PC-3 (cell line): ENCODE data around the gene IKZF1. TPM values are rescaled to one million over a fixed set of nuclear protein-coding genes. Genes with fewer than 3 reads are reported as not detected.

ENCODE experiments used
- ATAC-seq: fragments of 200-7000 bp; cut with Tn5 transposase; 2 replicates; pipeline ENCODE4 v1.9.1; 2020; ENCODE audit warnings: mild to moderate bottlenecking, moderate library complexity
- BruUV-seq: library from RNA; stranded (reverse); fragments of 400-500 nt; replicated peaks from 2 replicates; lab custom pipeline; 2021; lab: Mats Ljungman, UMichigan
- CTCF ChIA-PET: fragments of 300-600 bp; sonication (Branson Sonifier 250); formaldehyde crosslinking; loops from one replicate; lab custom pipeline; 2022; ENCODE audit warnings: antibody characterized with exemption; lab: Charles Lee
- POLR2A ChIA-PET: fragments of 300-600 bp; sonication (Branson Sonifier 250); formaldehyde crosslinking; loops from one replicate; lab custom pipeline; 2022; ENCODE audit warnings: antibody characterized with exemption; ENCODE audit not compliant: unreplicated experiment; lab: Charles Lee
- DNase-seq: peaks from one replicate; pipeline ENCODE4 v3.0.0-alpha.2; 2015
- H2AFZ ChIP-seq: fragments of 300-600 bp; sonication (generic); 2 replicates; pipeline ENCODE4 v1.6.0; 2016; ENCODE audit warnings: antibody characterized with exemption, low read length
- H3F3A ChIP-seq: fragments of 300-600 bp; sonication (generic); one replicate; pipeline ENCODE4 v1.6.0; 2017; ENCODE audit warnings: antibody characterized with exemption, low read length, control low read depth, mild to moderate bottlenecking; ENCODE audit not compliant: unreplicated experiment
- H3K27ac ChIP-seq: fragments of 300-600 bp; sonication (generic); 2 replicates; pipeline ENCODE4 v1.5.1; 2016; ENCODE audit warnings: mild to moderate bottlenecking, low read length
- H3K27me3 ChIP-seq: fragments of 300-600 bp; sonication (generic); 2 replicates; pipeline ENCODE4 v1.6.1; 2016; ENCODE audit warnings: low read length, mixed read lengths
- H3K36me3 ChIP-seq: fragments of 300-600 bp; sonication (generic); 2 replicates; pipeline ENCODE4 v1.6.1; 2016; ENCODE audit warnings: low read depth, mixed run types, low read length, mixed read lengths
- H3K4me1 ChIP-seq: fragments of 300-600 bp; sonication (generic); 2 replicates; pipeline ENCODE4 v1.5.1; 2016; ENCODE audit warnings: low read length; ENCODE audit not compliant: insufficient read depth
- H3K4me2 ChIP-seq: fragments of 300-600 bp; sonication (generic); 2 replicates; pipeline ENCODE4 v1.6.0; 2016; ENCODE audit warnings: low read length
- H3K4me3 ChIP-seq: fragments of 300-600 bp; sonication (generic); 2 replicates; pipeline ENCODE4 v1.5.1; 2016; ENCODE audit warnings: mild to moderate bottlenecking, low read length, mixed read lengths
- H3K79me2 ChIP-seq: fragments of 300-600 bp; sonication (generic); 2 replicates; pipeline ENCODE4 v1.6.1; 2017; ENCODE audit warnings: low read length, mixed read lengths
- H3K9ac ChIP-seq: fragments of 300-600 bp; sonication (generic); 2 replicates; pipeline ENCODE4 v1.6.0; 2016; ENCODE audit warnings: mild to moderate bottlenecking, low read length
- H3K9me2 ChIP-seq: fragments of 300-600 bp; sonication (generic); replicated peaks from 2 replicates; pipeline ENCODE4 v1.6.1; 2016; ENCODE audit warnings: mixed run types, low read length, mixed read lengths
- H3K9me3 ChIP-seq: fragments of 300-600 bp; sonication (generic); 2 replicates; pipeline ENCODE4 v1.6.1; 2016; ENCODE audit warnings: low read length, mixed read lengths
- H4K20me1 ChIP-seq: fragments of 300-600 bp; sonication (generic); 2 replicates; pipeline ENCODE4 v1.6.1; 2016; ENCODE audit warnings: low read length, mixed read lengths
- CTCF ChIP-seq: fragments of 300-600 bp; sonication (generic); conservative IDR thresholded peaks from 2 replicates; pipeline ENCODE4 v1.5.1; 2017; ENCODE audit warnings: antibody characterized with exemption, low read depth, mild to moderate bottlenecking, low read length
- EZH2 ChIP-seq: fragments of 300-600 bp; sonication (generic); IDR thresholded peaks from one replicate; pipeline ENCODE4 v1.6.1; 2017; ENCODE audit warnings: antibody characterized with exemption, mild to moderate bottlenecking, low read length; ENCODE audit not compliant: unreplicated experiment
- EZH2phosphoT487 ChIP-seq: fragments of 300-600 bp; sonication (generic); IDR thresholded peaks from 2 replicates; pipeline ENCODE4 v1.6.1; 2018; ENCODE audit warnings: mild to moderate bottlenecking, antibody characterized with exemption, low read length, borderline replicate concordance
- intact Hi-C: fragments of 100-400 bp; cut with micrococcal nuclease; formaldehyde crosslinking; loops from 2 replicates; pipeline ENCODE4 v1.9.0; 2023
- total RNA-seq: library from RNA; depleted of rRNA; stranded (reverse); fragments of >200 nt; gene quantifications from 2 replicates; pipeline ENCODE4 v1.2.3, GENCODE V29; 2014

The IKZF1 gene
- total RNA-seq, 1 experiment from 2014 or later = not detected

GRCh38 chr7:50266635-50267386 lies 37.7 kb upstream of the IKZF1 start:
- no peak for DNase-seq

GRCh38 chr7:50267525-50268041 lies 36.9 kb upstream of the IKZF1 start:
- no peak overlapping the region for H3K27ac ChIP-seq
- H3K27me3 ChIP-seq = peaks cover 25% of the 10 kb centered on the region
- H3K9ac ChIP-seq = no peak overlapping the region
- BruUV-seq = no TSS peak
- no peaks in the 10 kb centered on the region for H3K79me2 ChIP-seq
- ChIA-PET POLR2A (no interaction called here), CTCF (no interaction called here)
- no peak for ATAC-seq
- H3K9me3 ChIP-seq = no peaks in the 10 kb centered on the region
- H4K20me1 ChIP-seq = no peaks in the 10 kb centered on the region
- H3K9me2 ChIP-seq = no peaks in the 10 kb centered on the region
- no peak overlapping the region for H3K4me3 ChIP-seq
- no peak overlapping the region for H3K4me2 ChIP-seq
- TF ChIP-seq CTCF (no peak), EZH2phosphoT487 (no peak), EZH2 (no peak)
- intact Hi-C loops = no loop called here
- no peak for DNase-seq
- no peak overlapping the region for H2AFZ ChIP-seq
- H3K4me1 ChIP-seq = no peaks in the 10 kb centered on the region
- no peaks in the 10 kb centered on the region for H3F3A ChIP-seq
- no peaks in the 10 kb centered on the region for H3K36me3 ChIP-seq

More at GRCh38 chr7:50266635-50267386, 37.7 kb upstream of the IKZF1 start:
- Histone ChIP-seq H2AFZ (no peak overlapping the region), H3K9ac (no peak overlapping the region), H3K36me3 (no peaks in the 10 kb centered on the region), H3K79me2 (no peaks in the 10 kb centered on the region), H3K9me2 (no peaks in the 10 kb centered on the region), H3K27ac (no peak overlapping the region), H4K20me1 (no peaks in the 10 kb centered on the region), H3K4me1 (no peaks in the 10 kb centered on the region), H3K4me3 (no peak overlapping the region), H3K27me3 (peaks cover 25% of the 10 kb centered on the region), H3F3A (no peaks in the 10 kb centered on the region), H3K9me3 (no peaks in the 10 kb centered on the region), H3K4me2 (no peak overlapping the region)
- no peak for ATAC-seq
- ChIA-PET POLR2A (no interaction called here), CTCF (no interaction called here)
- intact Hi-C loops = no loop called here
- no peak for TF ChIP-seq CTCF
- no peak for TF ChIP-seq EZH2
- no peak for TF ChIP-seq EZH2phosphoT487
- no TSS peak for BruUV-seq

GRCh38 chr7:50268223-50268622 lies 36.3 kb upstream of the IKZF1 start:
- TF ChIP-seq EZH2 (no peak), CTCF (no peak), EZH2phosphoT487 (no peak)
- Histone ChIP-seq H3K27ac (no peak overlapping the region), H3K9me2 (no peaks in the 10 kb centered on the region), H3K9ac (no peak overlapping the region), H3F3A (no peaks in the 10 kb centered on the region), H2AFZ (no peak overlapping the region), H3K36me3 (no peaks in the 10 kb centered on the region), H3K27me3 (peaks cover 25% of the 10 kb centered on the region), H3K4me3 (no peak overlapping the region), H3K4me1 (no peaks in the 10 kb centered on the region), H4K20me1 (no peaks in the 10 kb centered on the region), H3K4me2 (no peak overlapping the region), H3K9me3 (no peaks in the 10 kb centered on the region), H3K79me2 (no peaks in the 10 kb centered on the region)
- DNase-seq (no peak), ATAC-seq (no peak)
- ChIA-PET POLR2A (no interaction called here), CTCF (no interaction called here)
- intact Hi-C loops = no loop called here
- no TSS peak for BruUV-seq
